C4-2B (cell line): ENCODE results near the gene RANBP3.

Experiments used
- ZFX ChIP-seq: fragments of 450-650 bp; IDR thresholded peaks from 2 replicates; pipeline ENCODE4 v1.6.1; 2017
- TF ChIP-seq, protein P1 (sequence below): fragments of 450-650 bp; conservative IDR thresholded peaks from 2 replicates; pipeline ENCODE4 v1.5.1; 2017; ENCODE audit warnings: mild to moderate bottlenecking

DNA sequence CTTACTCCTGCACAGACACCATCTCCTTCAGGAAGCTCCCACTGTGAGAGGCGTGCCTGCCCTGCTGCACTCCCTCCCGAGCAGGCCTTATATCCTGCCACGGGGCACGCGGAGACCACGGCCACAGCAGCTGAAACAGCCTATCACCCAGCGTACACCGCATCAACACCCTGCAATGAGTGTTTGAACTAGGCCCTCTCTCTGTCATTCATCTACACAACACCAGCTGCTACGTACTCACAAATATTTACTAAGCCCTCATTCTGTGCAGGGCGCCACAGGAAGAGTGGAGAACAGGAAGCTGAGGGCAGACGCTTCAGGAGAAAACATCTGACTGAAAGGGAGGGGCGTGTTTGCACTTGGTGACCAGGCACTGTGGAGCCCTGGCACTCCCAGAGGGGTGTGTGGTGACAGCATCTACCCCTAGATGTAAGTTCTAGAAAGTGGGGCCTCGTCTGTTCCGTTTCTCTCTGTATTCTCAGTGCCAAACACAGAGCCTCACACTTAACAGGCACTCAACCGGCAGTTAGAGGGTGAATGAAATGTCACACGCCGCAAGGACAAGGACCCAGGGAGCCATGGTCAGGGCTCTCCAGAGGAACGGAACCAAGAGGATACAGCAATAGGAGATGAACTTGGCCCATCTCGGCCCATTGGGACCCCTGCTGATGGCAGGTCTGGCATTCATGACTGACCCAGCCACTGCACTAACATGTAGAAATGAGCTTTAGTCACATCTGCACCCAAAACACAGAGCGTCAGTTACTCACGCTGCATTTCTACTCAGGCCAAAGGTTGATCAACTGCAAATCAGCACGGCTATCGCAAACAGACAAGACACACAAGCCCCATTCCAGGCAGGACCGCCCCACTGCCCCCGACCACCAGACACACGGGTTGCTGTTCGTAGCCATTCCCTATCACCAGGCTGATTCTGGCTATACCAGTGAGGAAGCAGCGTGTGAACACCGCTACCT is 15.7 kb downstream of the RANBP3 start:
- TF ChIP-seq, protein P1, sequence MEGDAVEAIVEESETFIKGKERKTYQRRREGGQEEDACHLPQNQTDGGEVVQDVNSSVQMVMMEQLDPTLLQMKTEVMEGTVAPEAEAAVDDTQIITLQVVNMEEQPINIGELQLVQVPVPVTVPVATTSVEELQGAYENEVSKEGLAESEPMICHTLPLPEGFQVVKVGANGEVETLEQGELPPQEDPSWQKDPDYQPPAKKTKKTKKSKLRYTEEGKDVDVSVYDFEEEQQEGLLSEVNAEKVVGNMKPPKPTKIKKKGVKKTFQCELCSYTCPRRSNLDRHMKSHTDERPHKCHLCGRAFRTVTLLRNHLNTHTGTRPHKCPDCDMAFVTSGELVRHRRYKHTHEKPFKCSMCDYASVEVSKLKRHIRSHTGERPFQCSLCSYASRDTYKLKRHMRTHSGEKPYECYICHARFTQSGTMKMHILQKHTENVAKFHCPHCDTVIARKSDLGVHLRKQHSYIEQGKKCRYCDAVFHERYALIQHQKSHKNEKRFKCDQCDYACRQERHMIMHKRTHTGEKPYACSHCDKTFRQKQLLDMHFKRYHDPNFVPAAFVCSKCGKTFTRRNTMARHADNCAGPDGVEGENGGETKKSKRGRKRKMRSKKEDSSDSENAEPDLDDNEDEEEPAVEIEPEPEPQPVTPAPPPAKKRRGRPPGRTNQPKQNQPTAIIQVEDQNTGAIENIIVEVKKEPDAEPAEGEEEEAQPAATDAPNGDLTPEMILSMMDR: no peak
- no peak for TF ChIP-seq ZFX
